ENCODE results near the gene SLC9A9.

DNA sequence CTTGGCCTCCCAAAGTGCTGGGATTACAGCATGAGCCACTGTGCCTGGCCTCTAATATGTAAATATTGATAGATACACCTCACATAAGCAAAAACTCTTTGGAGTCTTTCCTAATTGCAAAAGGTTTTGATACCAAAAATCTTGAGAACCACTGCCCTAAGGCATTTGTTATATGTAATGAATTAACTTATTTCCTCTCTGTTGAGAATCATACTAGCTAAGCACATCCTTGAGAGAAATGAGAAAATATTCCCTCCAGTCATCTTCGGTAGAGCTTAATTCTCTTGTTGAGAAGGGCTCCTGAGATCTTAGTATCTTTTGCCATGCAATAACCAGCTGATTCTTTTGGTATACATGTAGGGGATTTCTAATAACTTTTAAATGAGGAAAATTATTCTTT is 190.2 kb downstream of the SLC9A9 start:
- TF ChIP-seq, protein P1, sequence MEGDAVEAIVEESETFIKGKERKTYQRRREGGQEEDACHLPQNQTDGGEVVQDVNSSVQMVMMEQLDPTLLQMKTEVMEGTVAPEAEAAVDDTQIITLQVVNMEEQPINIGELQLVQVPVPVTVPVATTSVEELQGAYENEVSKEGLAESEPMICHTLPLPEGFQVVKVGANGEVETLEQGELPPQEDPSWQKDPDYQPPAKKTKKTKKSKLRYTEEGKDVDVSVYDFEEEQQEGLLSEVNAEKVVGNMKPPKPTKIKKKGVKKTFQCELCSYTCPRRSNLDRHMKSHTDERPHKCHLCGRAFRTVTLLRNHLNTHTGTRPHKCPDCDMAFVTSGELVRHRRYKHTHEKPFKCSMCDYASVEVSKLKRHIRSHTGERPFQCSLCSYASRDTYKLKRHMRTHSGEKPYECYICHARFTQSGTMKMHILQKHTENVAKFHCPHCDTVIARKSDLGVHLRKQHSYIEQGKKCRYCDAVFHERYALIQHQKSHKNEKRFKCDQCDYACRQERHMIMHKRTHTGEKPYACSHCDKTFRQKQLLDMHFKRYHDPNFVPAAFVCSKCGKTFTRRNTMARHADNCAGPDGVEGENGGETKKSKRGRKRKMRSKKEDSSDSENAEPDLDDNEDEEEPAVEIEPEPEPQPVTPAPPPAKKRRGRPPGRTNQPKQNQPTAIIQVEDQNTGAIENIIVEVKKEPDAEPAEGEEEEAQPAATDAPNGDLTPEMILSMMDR (IDR thresholded peaks at IDR 0.05; ENCODE audit: insufficient read depth, low read length): no peak
- TF ChIP-seq, protein P2, sequence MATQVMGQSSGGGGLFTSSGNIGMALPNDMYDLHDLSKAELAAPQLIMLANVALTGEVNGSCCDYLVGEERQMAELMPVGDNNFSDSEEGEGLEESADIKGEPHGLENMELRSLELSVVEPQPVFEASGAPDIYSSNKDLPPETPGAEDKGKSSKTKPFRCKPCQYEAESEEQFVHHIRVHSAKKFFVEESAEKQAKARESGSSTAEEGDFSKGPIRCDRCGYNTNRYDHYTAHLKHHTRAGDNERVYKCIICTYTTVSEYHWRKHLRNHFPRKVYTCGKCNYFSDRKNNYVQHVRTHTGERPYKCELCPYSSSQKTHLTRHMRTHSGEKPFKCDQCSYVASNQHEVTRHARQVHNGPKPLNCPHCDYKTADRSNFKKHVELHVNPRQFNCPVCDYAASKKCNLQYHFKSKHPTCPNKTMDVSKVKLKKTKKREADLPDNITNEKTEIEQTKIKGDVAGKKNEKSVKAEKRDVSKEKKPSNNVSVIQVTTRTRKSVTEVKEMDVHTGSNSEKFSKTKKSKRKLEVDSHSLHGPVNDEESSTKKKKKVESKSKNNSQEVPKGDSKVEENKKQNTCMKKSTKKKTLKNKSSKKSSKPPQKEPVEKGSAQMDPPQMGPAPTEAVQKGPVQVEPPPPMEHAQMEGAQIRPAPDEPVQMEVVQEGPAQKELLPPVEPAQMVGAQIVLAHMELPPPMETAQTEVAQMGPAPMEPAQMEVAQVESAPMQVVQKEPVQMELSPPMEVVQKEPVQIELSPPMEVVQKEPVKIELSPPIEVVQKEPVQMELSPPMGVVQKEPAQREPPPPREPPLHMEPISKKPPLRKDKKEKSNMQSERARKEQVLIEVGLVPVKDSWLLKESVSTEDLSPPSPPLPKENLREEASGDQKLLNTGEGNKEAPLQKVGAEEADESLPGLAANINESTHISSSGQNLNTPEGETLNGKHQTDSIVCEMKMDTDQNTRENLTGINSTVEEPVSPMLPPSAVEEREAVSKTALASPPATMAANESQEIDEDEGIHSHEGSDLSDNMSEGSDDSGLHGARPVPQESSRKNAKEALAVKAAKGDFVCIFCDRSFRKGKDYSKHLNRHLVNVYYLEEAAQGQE (IDR thresholded peaks at IDR 0.05; ENCODE audit: insufficient replicate concordance, low read depth): no peak
- no peak for TF ChIP-seq GABPA (IDR thresholded peaks at IDR 0.05; ENCODE audit: low read depth)
- no peak for TF ChIP-seq SPI1 (IDR thresholded peaks at IDR 0.05; ENCODE audit: borderline replicate concordance, low read depth)

Data from HL-60 (cell line).